ENCODE measurements around the gene SAT2.
A peak's percentile ranks its signal among the peaks of the same experiment; 100 is the strongest.

The SAT2 gene

GRCh38 chr17:7576432-7576937 lies 51.1 kb downstream of the SAT2 start:
- H3K27ac ChIP-seq (ENCODE audit: low read depth, low read length), result peak overlapping the region; percentile 98
- peaks cover 28 to 78% (median 70%) of the 10 kb centered on the region in 5 donors for H3K4me1 ChIP-seq (ENCODE audit: control insufficient read depth in 5 of 5, insufficient read depth in 5 of 5, low read length in 5 of 5)
- H3K9ac ChIP-seq (ENCODE audit: low read length in 5 of 5), result no peak overlapping the region
- H3K27me3 ChIP-seq (ENCODE audit: control insufficient read depth in 5 of 5, insufficient read depth in 4 of 5, low read length in 5 of 5), result no peaks in the 10 kb centered on the region
- peak overlapping the region in 2 of 5 donors; percentile 12 to 98 for H3K4me3 ChIP-seq (ENCODE audit: low read depth in 1 of 5, low read length in 5 of 5)
- H3K36me3 ChIP-seq (ENCODE audit: control insufficient read depth in 5 of 5, insufficient read depth in 5 of 5, low read length in 5 of 5), result peaks cover 21 to 61% (median 57%) of the 10 kb centered on the region in 5 donors
- no peaks in the 10 kb centered on the region for H3K9me3 ChIP-seq (ENCODE audit: control insufficient read depth in 5 of 5, low read length in 5 of 5)
